ENCODE results near the gene CACNG6. TPM values are rescaled to one million over a fixed set of nuclear protein-coding genes. Genes with fewer than 3 reads are reported as not detected.

Gene CACNG6, protein sequence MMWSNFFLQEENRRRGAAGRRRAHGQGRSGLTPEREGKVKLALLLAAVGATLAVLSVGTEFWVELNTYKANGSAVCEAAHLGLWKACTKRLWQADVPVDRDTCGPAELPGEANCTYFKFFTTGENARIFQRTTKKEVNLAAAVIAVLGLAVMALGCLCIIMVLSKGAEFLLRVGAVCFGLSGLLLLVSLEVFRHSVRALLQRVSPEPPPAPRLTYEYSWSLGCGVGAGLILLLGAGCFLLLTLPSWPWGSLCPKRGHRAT
- total RNA-seq (ENCODE audit: low replicate concordance): 1.0 TPM in 1 of 2 replicates, not detected in the other

DNA sequence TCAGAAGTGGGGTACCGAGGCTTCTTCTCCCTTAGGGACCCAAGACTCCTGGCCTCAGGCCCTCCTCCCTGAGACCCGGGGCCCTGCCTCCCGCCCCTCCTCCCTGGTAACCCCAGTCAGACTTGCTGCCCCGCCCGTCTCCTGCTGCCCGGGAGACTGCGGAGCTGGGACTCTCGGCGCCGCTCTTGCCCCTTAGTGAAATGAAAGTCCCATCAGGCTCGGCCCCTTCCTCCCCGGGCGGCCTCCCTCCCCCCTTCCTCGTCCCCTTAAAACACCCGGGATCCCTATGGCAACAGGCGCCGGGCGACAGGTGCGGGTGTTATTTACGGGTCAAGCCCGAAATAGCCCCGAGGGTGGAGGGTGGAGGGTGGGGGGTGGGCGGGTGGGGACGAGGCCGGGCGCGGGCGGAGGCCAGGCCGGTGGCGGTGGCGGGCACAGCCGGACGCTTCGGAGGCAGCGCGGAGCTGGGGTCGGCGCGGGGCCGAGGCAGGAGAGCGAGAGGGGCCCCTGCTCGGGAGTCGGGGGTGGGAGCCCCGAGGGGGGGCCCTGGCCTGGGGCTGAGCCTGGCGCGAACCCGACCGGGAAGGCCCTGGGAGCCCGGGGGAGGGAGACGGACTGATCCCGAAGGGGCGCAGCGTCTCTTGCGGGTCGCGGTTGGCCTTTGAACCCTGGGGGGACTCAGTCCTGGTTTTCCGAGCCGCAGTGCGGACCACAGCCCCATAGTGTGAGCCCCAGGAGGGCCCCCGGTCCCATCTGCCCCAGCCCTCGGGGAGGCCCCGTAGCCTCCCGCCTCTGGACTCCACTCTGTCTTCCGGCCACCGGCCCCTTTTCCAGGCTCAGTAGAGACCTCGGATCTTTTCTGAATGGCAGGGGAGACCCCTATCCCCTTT is at the start of gene CACNG6:
Gene CACNG6 (plus strand): TSS at position 414 of the 890 bp plus-strand sequence. CDS start 1,241 bp downstream, outside the sequence.
- H3K27me3 Mint-ChIP-seq (ENCODE audit: insufficient read depth, low read depth): peaks cover 17% of the 10 kb centered on the region
- peak; percentile 72 for DNase-seq (ENCODE audit: low spot score)
- no peaks in the 10 kb centered on the region for H3K36me3 Mint-ChIP-seq
- Histone ChIP-seq H3K4me1 (peaks cover 4% of the 10 kb centered on the region), H3K4me2 (peak within 1 kb of the TSS; percentile 74), H3K27me3 (peaks cover 77% of the 10 kb centered on the region), H3K79me2 (ENCODE audit: low read depth) (no peaks in the 10 kb centered on the region), H3K27ac (no peak within 1 kb of the TSS), H2AFZ (replicated peaks) (peak within 1 kb of the TSS; percentile 77), H3K4me3 (peak within 1 kb of the TSS; percentile 42), H3K9me3 (ENCODE audit: low read depth) (no peaks in the 10 kb centered on the region), H3K9ac (no peak within 1 kb of the TSS), H3F3A (ENCODE audit: low read depth) (no peaks in the 10 kb centered on the region), H3K36me3 (no peaks in the 10 kb centered on the region), H4K20me1 (ENCODE audit: low read depth) (no peaks in the 10 kb centered on the region)
- peak; percentile 37 for TF ChIP-seq EZH2 (IDR thresholded peaks at IDR 0.05)
- TF ChIP-seq EZH2phosphoT487 (IDR thresholded peaks at IDR 0.05): no peak
- TF ChIP-seq, protein P1, sequence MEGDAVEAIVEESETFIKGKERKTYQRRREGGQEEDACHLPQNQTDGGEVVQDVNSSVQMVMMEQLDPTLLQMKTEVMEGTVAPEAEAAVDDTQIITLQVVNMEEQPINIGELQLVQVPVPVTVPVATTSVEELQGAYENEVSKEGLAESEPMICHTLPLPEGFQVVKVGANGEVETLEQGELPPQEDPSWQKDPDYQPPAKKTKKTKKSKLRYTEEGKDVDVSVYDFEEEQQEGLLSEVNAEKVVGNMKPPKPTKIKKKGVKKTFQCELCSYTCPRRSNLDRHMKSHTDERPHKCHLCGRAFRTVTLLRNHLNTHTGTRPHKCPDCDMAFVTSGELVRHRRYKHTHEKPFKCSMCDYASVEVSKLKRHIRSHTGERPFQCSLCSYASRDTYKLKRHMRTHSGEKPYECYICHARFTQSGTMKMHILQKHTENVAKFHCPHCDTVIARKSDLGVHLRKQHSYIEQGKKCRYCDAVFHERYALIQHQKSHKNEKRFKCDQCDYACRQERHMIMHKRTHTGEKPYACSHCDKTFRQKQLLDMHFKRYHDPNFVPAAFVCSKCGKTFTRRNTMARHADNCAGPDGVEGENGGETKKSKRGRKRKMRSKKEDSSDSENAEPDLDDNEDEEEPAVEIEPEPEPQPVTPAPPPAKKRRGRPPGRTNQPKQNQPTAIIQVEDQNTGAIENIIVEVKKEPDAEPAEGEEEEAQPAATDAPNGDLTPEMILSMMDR (IDR thresholded peaks at IDR 0.05): no peak
- H3K9me3 Mint-ChIP-seq: no peaks in the 10 kb centered on the region
- peaks cover 24% of the 10 kb centered on the region for H3K4me1 Mint-ChIP-seq
- H3K27ac Mint-ChIP-seq: peak within 1 kb of the TSS; percentile 91
- peak within 1 kb of the TSS; percentile 80 for H3K4me3 Mint-ChIP-seq

DNA sequence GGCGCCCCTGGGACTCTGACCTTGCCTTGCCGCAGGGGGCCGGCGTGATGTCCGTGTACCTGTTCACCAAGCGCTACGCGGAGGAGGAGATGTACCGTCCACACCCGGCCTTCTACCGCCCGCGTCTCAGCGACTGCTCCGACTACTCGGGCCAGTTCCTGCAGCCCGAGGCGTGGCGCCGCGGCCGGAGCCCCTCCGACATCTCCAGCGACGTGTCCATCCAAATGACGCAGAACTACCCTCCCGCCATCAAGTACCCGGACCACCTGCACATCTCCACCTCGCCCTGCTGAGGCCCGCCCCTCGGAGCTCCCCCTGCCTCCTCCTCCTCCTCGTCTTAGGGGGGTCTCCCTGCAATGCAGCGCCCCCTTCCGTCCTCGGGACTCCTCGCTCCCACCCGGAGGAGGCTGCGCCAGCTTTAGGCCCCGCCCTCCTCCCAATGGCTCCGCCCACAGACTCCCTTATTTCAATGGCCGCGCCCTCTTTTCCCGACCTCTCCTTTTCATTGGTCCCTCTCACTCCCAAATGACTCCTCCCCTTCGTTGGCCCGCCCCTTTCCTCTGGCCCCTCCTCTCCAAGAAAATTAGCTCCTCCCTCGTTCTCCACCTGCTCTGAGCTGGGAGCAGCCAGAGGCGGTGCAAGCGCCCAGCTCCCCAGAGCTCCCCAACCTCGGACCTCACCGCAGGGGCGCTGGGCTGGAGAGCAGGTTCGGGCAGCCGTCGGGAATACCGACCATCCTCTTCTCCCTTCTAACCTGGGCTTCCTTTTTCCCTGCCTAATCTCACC is 49.2 kb upstream of the CACNG6 start:
- peaks cover 8% of the 10 kb centered on the region for H3F3A ChIP-seq (ENCODE audit: low read depth)
- no peaks in the 10 kb centered on the region for H3K79me2 ChIP-seq (ENCODE audit: low read depth)
- no peak overlapping the region for H2AFZ ChIP-seq (replicated peaks)
- no peak overlapping the region for H3K9ac ChIP-seq
- H3K27ac Mint-ChIP-seq: no peak overlapping the region
- peak overlapping the region; percentile 78 for H3K4me2 ChIP-seq
- H3K27ac ChIP-seq: no peak overlapping the region
- no peaks in the 10 kb centered on the region for H3K9me3 ChIP-seq (ENCODE audit: low read depth)
- H3K36me3 ChIP-seq: no peaks in the 10 kb centered on the region
- peaks cover 5% of the 10 kb centered on the region for H3K27me3 Mint-ChIP-seq (ENCODE audit: insufficient read depth, low read depth)
- peaks cover 5% of the 10 kb centered on the region for H3K9me3 Mint-ChIP-seq
- H3K27me3 ChIP-seq: peaks cover 19% of the 10 kb centered on the region
- DNase-seq (ENCODE audit: low spot score): peak; percentile 96
- no peaks in the 10 kb centered on the region for H4K20me1 ChIP-seq (ENCODE audit: low read depth)
- TF ChIP-seq, protein P1 (IDR thresholded peaks at IDR 0.05): peak; percentile 73
- TF ChIP-seq EZH2 (IDR thresholded peaks at IDR 0.05): no peak
- H3K4me1 ChIP-seq: peaks cover 3% of the 10 kb centered on the region
- peak overlapping the region; percentile 46 for H3K4me3 ChIP-seq
- H3K4me1 Mint-ChIP-seq: peaks cover 6% of the 10 kb centered on the region
- H3K4me3 Mint-ChIP-seq: no peak overlapping the region
- peaks cover 32% of the 10 kb centered on the region for H3K36me3 Mint-ChIP-seq

DNA sequence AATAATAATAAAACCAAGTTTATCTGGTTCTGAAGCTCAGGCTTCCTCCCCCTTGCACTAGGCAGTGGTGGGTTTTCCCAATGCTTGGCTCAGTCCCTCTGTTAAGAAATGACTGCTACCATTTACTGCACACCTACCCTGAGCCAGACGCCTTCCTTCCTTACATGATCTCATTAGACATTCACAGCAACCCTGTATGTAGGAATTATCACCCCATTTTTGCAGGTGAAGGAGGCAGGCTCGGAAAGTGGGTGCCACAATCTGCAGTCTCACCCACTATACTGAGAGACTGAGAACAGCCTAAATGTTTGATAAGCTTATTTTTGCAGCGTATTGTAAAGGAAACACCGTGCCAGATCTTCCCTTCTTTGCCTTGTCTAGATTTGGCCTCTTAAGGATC is 47.0 kb upstream of the CACNG6 start:
- Histone ChIP-seq H3K4me3 (no peak overlapping the region), H2AFZ (replicated peaks) (no peak overlapping the region), H3K4me2 (no peak overlapping the region), H3K9me3 (ENCODE audit: low read depth) (no peaks in the 10 kb centered on the region), H3K4me1 (peaks cover 3% of the 10 kb centered on the region), H3K79me2 (ENCODE audit: low read depth) (no peaks in the 10 kb centered on the region), H4K20me1 (ENCODE audit: low read depth) (no peaks in the 10 kb centered on the region), H3K36me3 (no peaks in the 10 kb centered on the region), H3F3A (ENCODE audit: low read depth) (peaks cover 8% of the 10 kb centered on the region), H3K27ac (no peak overlapping the region), H3K27me3 (peaks cover 19% of the 10 kb centered on the region), H3K9ac (no peak overlapping the region)
- Mint-ChIP-seq H3K27ac (peak overlapping the region; percentile 31), H3K4me3 (no peak overlapping the region), H3K27me3 (ENCODE audit: insufficient read depth, low read depth) (peaks cover 9% of the 10 kb centered on the region), H3K9me3 (peaks cover 5% of the 10 kb centered on the region), H3K36me3 (peaks cover 22% of the 10 kb centered on the region), H3K4me1 (peaks cover 6% of the 10 kb centered on the region)
- no peak for DNase-seq (ENCODE audit: low spot score)
- TF ChIP-seq EZH2 (IDR thresholded peaks at IDR 0.05): no peak
- TF ChIP-seq EZH2phosphoT487 (IDR thresholded peaks at IDR 0.05): no peak
- TF ChIP-seq, protein P1 (IDR thresholded peaks at IDR 0.05): no peak
